ENCODE data around the gene UPP1. TPM values are rescaled to one million over a fixed set of nuclear protein-coding genes. Genes with fewer than 3 reads are reported as not detected.

The UPP1 gene
- polyA plus RNA-seq, 1 donor from 2014 or later, result 19.5 TPM

GRCh38 chr7:48094861-48095293, 5.8 kb downstream of the UPP1 start:
- Histone ChIP-seq H3K27ac (ENCODE audit: low read length) (no peak overlapping the region), H3K9me2 (ENCODE audit: insufficient read depth, low read length) (no peaks in the 10 kb centered on the region), H3F3A (ENCODE audit: insufficient read depth, low read length, poor library complexity, severe bottlenecking) (no peaks in the 10 kb centered on the region), H3K27me3 (ENCODE audit: insufficient read depth, low read depth, low read length) (peaks cover 9% of the 10 kb centered on the region), H3K4me3 (ENCODE audit: low read length) (no peak overlapping the region), H2AFZ (ENCODE audit: low read depth, low read length) (no peak overlapping the region), H4K20me1 (ENCODE audit: insufficient read depth) (no peaks in the 10 kb centered on the region), H3K79me2 (replicated peaks; ENCODE audit: insufficient read depth, low read length) (no peaks in the 10 kb centered on the region), H3K36me3 (ENCODE audit: insufficient read depth, low read length) (no peaks in the 10 kb centered on the region), H3K9me3 (ENCODE audit: low read length) (no peaks in the 10 kb centered on the region), H3K9ac (ENCODE audit: low read length) (no peak overlapping the region), H3K4me2 (ENCODE audit: low read length) (no peak overlapping the region)
- TF ChIP-seq TAF1 (IDR thresholded peaks at IDR 0.05; ENCODE audit: low read depth) (no peak), RAD21 (conservative IDR thresholded peaks at IDR 0.05) (no peak), EZH2 (IDR thresholded peaks at IDR 0.05; ENCODE audit: borderline replicate concordance, insufficient read depth, low read length, poor library complexity, severe bottlenecking) (no peak), MXI1 (conservative IDR thresholded peaks at IDR 0.05; ENCODE audit: poor library complexity, severe bottlenecking) (no peak), SMC3 (conservative IDR thresholded peaks at IDR 0.05; ENCODE audit: poor library complexity) (no peak), POLR2AphosphoS5 (IDR thresholded peaks at IDR 0.05) (no peak), EP300 (conservative IDR thresholded peaks at IDR 0.05; ENCODE audit: poor library complexity, severe bottlenecking) (no peak)
- TF ChIP-seq, protein P1, sequence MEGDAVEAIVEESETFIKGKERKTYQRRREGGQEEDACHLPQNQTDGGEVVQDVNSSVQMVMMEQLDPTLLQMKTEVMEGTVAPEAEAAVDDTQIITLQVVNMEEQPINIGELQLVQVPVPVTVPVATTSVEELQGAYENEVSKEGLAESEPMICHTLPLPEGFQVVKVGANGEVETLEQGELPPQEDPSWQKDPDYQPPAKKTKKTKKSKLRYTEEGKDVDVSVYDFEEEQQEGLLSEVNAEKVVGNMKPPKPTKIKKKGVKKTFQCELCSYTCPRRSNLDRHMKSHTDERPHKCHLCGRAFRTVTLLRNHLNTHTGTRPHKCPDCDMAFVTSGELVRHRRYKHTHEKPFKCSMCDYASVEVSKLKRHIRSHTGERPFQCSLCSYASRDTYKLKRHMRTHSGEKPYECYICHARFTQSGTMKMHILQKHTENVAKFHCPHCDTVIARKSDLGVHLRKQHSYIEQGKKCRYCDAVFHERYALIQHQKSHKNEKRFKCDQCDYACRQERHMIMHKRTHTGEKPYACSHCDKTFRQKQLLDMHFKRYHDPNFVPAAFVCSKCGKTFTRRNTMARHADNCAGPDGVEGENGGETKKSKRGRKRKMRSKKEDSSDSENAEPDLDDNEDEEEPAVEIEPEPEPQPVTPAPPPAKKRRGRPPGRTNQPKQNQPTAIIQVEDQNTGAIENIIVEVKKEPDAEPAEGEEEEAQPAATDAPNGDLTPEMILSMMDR (IDR thresholded peaks at IDR 0.05; ENCODE audit: poor library complexity, severe bottlenecking), result no peak
- TF ChIP-seq, protein P2, sequence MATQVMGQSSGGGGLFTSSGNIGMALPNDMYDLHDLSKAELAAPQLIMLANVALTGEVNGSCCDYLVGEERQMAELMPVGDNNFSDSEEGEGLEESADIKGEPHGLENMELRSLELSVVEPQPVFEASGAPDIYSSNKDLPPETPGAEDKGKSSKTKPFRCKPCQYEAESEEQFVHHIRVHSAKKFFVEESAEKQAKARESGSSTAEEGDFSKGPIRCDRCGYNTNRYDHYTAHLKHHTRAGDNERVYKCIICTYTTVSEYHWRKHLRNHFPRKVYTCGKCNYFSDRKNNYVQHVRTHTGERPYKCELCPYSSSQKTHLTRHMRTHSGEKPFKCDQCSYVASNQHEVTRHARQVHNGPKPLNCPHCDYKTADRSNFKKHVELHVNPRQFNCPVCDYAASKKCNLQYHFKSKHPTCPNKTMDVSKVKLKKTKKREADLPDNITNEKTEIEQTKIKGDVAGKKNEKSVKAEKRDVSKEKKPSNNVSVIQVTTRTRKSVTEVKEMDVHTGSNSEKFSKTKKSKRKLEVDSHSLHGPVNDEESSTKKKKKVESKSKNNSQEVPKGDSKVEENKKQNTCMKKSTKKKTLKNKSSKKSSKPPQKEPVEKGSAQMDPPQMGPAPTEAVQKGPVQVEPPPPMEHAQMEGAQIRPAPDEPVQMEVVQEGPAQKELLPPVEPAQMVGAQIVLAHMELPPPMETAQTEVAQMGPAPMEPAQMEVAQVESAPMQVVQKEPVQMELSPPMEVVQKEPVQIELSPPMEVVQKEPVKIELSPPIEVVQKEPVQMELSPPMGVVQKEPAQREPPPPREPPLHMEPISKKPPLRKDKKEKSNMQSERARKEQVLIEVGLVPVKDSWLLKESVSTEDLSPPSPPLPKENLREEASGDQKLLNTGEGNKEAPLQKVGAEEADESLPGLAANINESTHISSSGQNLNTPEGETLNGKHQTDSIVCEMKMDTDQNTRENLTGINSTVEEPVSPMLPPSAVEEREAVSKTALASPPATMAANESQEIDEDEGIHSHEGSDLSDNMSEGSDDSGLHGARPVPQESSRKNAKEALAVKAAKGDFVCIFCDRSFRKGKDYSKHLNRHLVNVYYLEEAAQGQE (IDR thresholded peaks at IDR 0.05; ENCODE audit: borderline replicate concordance), result no peak

DNA sequence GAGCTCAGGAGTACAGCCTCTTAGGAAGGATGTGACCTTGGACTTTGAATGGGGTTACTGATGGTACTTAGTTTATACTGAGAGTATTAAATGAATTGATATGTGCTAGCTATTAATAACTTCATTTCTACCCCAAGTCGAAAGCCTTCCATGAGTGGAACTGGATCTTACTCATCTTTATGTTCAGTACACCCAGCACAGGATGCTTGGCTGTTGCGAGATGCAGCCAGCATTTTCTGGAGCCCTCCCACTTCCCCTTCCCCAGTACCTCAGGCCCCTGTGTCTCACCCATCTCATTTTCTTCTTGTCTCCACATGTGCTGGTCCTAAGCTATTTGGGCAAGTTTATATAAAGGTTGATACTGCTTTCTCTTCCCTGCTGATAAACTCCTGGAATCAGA, 7.2 kb downstream of the UPP1 start:
- Histone ChIP-seq H3K9ac (ENCODE audit: low read length) (no peak overlapping the region), H3K36me3 (ENCODE audit: insufficient read depth, low read length) (no peaks in the 10 kb centered on the region)
- TF ChIP-seq RAD21 (conservative IDR thresholded peaks at IDR 0.05) (no peak), EZH2 (IDR thresholded peaks at IDR 0.05; ENCODE audit: borderline replicate concordance, insufficient read depth, low read length, poor library complexity, severe bottlenecking) (no peak), TAF1 (IDR thresholded peaks at IDR 0.05; ENCODE audit: low read depth) (no peak), EP300 (conservative IDR thresholded peaks at IDR 0.05; ENCODE audit: poor library complexity, severe bottlenecking) (no peak), POLR2AphosphoS5 (IDR thresholded peaks at IDR 0.05) (no peak), SMC3 (conservative IDR thresholded peaks at IDR 0.05; ENCODE audit: poor library complexity) (no peak), MXI1 (conservative IDR thresholded peaks at IDR 0.05; ENCODE audit: poor library complexity, severe bottlenecking) (no peak)
- TF ChIP-seq, protein P2 (IDR thresholded peaks at IDR 0.05; ENCODE audit: borderline replicate concordance), result no peak
- TF ChIP-seq, protein P1 (IDR thresholded peaks at IDR 0.05; ENCODE audit: poor library complexity, severe bottlenecking), result no peak

More for the DNA sequence above, 7.2 kb downstream of the UPP1 start:
- no peaks in the 10 kb centered on the region for H4K20me1 ChIP-seq (ENCODE audit: insufficient read depth)
- no peak overlapping the region for H3K4me2 ChIP-seq (ENCODE audit: low read length)
- no peaks in the 10 kb centered on the region for H3F3A ChIP-seq (ENCODE audit: insufficient read depth, low read length, poor library complexity, severe bottlenecking)
- H3K4me3 ChIP-seq (ENCODE audit: low read length), result no peak overlapping the region
- H3K9me3 ChIP-seq (ENCODE audit: low read length), result no peaks in the 10 kb centered on the region
- no peaks in the 10 kb centered on the region for H3K27me3 ChIP-seq (ENCODE audit: insufficient read depth, low read depth, low read length)
- no peaks in the 10 kb centered on the region for H3K9me2 ChIP-seq (ENCODE audit: insufficient read depth, low read length)
- no peak overlapping the region for H3K27ac ChIP-seq (ENCODE audit: low read length)
- H3K79me2 ChIP-seq (replicated peaks; ENCODE audit: insufficient read depth, low read length), result no peaks in the 10 kb centered on the region
- no peak overlapping the region for H2AFZ ChIP-seq (ENCODE audit: low read depth, low read length)
